Small intestine (tissue), 7 donors: ENCODE results near the gene SNX11. TPM values are rescaled to one million over a fixed set of nuclear protein-coding genes. Genes with fewer than 3 reads are reported as not detected.

Source experiments
- DNase-seq, 2 donors: peaks; one replicate each; pipeline versions ENCODE4 v3.0.0 to v3.0.0-alpha.2; 2013
- FAIRE-seq: peaks from 2 replicates; lab custom pipeline; 2012; peaks lifted over from hg19 to GRCh38; lab: Jason Lieb, UNC
- H3K27ac ChIP-seq, 3 donors: one replicate each; pipeline ENCODE4 v1.5.1; 2013; ENCODE audit warnings: low read length in 2 of 3, mild to moderate bottlenecking in 2 of 3, control low read depth in 1 of 3, inconsistent platforms in 1 of 3, low read depth in 1 of 3, moderate library complexity in 1 of 3
- H3K27me3 ChIP-seq, 3 donors: one replicate each; pipeline ENCODE4 v1.6.1; 2013; ENCODE audit warnings: low read length in 3 of 3, inconsistent platforms in 1 of 3; ENCODE audit not compliant: control insufficient read depth in 3 of 3, insufficient read depth in 3 of 3
- H3K36me3 ChIP-seq, 3 donors: one replicate each; pipeline ENCODE4 v1.6.1; 2013; ENCODE audit warnings: low read length in 3 of 3, inconsistent platforms in 1 of 3, low read depth in 1 of 3, mild to moderate bottlenecking in 1 of 3, moderate library complexity in 1 of 3; ENCODE audit not compliant: control insufficient read depth in 3 of 3, insufficient read depth in 2 of 3
- H3K4me1 ChIP-seq, 3 donors: one replicate each; pipeline ENCODE4 v1.6.1; 2013; ENCODE audit warnings: low read length in 2 of 3, inconsistent platforms in 1 of 3, low read depth in 1 of 3, mild to moderate bottlenecking in 1 of 3, moderate library complexity in 1 of 3; ENCODE audit not compliant: control insufficient read depth in 3 of 3, insufficient read depth in 2 of 3
- H3K4me3 ChIP-seq, 3 donors: one replicate each; pipeline ENCODE4 v1.5.1; 2013; ENCODE audit warnings: low read length in 3 of 3, control low read depth in 1 of 3, inconsistent platforms in 1 of 3, low read depth in 1 of 3, mild to moderate bottlenecking in 1 of 3, moderate library complexity in 1 of 3
- H3K9me3 ChIP-seq, 2 donors: one replicate each; pipeline ENCODE4 v1.6.1; 2013; ENCODE audit warnings: low read depth in 1 of 2, low read length in 1 of 2; ENCODE audit not compliant: control insufficient read depth in 2 of 2, insufficient read depth in 1 of 2
- WGBS, 3 donors: extraction: QIAGEN DNeasy Blood & Tissue Kit; methylation state at CpG; one replicate each; pipeline ENCODE4 v1.1.7; 2013; 5-methylcytosine and 5-hydroxymethylcytosine counted together
- polyA plus RNA-seq, 4 donors: library from polyadenylated mRNA; stranded (reverse) in 3 of 4; unstranded in 1 of 4; fragments of 200-250 nt in 3 of 4; fragments of 120-200 nt in 1 of 4; gene quantifications; one replicate each; pipeline versions ENCODE4 v1.2.1 to v1.2.3, GENCODE V29; 2013
- donor health status: healthy with polysubstance abuse.
- donor health status: control.
- donor health status: control.
- donor health status: Bipolar disorder and iron deficiency.
- donor health status: healthy.

SNX11 gene
- polyA plus RNA-seq, 4 donors, result 11.4 to 16.3 (median 12.8) TPM

DNA sequence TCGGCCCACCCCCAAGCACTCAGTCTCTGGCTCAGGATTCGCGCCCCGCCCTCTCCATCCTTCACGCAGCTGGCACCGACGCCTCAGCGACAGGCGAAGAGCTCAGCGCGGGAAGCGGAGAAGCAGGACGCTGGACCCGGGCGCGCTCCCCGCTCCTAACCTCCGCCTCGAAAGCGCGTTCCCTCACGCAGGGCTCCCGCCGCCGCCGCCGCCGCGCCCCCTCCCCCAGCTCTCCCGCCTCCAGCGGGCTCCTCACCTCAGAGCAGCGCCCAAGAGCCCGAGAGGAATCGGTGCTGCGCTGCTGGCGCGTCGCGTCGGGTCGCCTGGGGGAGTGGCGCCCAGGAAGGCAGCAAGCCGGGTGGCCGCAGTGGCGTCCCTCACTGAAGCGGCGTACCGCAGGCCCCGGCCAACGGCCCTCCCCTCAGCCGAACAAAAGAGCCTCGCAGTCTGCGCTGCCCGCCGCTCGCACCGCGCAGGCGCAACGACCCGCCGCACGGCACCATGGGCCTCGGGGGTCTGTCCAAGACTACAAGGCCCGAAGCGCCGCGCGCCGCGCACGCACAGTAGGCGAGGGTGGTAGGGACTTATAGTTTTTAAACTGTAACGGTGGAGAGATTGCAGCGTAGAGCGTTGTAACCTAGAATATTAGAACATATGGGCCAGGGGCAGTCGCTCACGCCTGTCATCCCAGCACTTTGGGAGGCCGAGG is 6.4 kb upstream of the SNX11 start, which contains the start of gene CBX1:
TSS of gene CBX1 (minus strand) at position 467 of the 709 bp plus-strand sequence. CDS start 24,474 bp downstream, outside the sequence.
- 0 to 1% (median 1%) methylated on average over 49 to 79 of the region's 79 CpGs for WGBS, 3 donors
- no peak for FAIRE-seq

DNA sequence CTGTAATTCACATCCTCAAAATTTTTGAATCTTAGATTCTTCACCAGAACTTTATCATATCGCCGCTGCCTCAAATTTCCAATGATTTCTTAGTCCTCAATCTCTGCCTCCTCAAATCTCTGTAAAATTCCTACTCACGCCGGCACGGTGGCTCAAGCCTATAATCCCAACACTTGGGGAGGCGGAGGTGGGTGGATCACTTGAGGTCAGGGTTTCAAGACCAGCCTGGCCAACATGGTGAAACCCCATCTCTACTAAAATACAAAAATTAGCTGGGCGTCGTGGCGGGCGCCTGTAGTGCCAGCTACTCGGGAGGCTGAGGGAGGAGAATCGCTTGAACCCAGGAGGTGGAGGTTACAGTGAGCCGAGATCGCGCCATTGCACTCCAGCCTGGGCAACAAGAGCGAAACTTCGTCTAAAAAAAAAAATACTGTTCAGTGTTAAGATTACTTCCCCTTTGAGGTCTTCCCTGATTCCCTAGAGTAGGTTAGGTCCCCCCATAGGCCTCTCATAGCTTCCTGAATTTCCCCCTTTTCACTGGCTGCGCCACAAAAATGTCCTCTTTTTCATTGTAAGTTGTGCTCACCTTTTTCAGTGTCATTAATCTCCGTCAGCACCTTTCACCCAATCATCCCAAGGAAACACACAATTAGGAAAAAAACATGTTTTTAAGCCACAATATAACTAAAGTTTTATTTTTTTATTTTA is 5.4 kb upstream of the SNX11 start:
- no peak overlapping the region for H3K4me3 ChIP-seq
- no peak for FAIRE-seq
- DNase-seq, result no peak
- H3K27me3 ChIP-seq, result no peaks in the 10 kb centered on the region
- H3K9me3 ChIP-seq, result no peaks in the 10 kb centered on the region
- H3K4me1 ChIP-seq, result peaks cover 0 to 4% (median 0%) of the 10 kb centered on the region in 3 donors
- no peaks in the 10 kb centered on the region for H3K36me3 ChIP-seq
- no peak overlapping the region for H3K27ac ChIP-seq
- WGBS, 3 donors, result 80 to 91% (median 90%) methylated on average over 19 of the region's 19 CpGs

More for the DNA sequence above, 6.4 kb upstream of the SNX11 start, which contains the start of gene CBX1:
- H3K27ac ChIP-seq, result peak within 1 kb of the TSS; percentile 68 to 91 (median 88)
- peaks cover 0 to 4% (median 0%) of the 10 kb centered on the region in 3 donors for H3K4me1 ChIP-seq
- H3K4me3 ChIP-seq, result peak within 1 kb of the TSS; percentile 74 to 91 (median 89)
- peak; percentile 90 to 97 for DNase-seq
- no peaks in the 10 kb centered on the region for H3K27me3 ChIP-seq
- H3K36me3 ChIP-seq, result peaks cover 0 to 3% (median 0%) of the 10 kb centered on the region in 3 donors
- H3K9me3 ChIP-seq, result no peaks in the 10 kb centered on the region

DNA sequence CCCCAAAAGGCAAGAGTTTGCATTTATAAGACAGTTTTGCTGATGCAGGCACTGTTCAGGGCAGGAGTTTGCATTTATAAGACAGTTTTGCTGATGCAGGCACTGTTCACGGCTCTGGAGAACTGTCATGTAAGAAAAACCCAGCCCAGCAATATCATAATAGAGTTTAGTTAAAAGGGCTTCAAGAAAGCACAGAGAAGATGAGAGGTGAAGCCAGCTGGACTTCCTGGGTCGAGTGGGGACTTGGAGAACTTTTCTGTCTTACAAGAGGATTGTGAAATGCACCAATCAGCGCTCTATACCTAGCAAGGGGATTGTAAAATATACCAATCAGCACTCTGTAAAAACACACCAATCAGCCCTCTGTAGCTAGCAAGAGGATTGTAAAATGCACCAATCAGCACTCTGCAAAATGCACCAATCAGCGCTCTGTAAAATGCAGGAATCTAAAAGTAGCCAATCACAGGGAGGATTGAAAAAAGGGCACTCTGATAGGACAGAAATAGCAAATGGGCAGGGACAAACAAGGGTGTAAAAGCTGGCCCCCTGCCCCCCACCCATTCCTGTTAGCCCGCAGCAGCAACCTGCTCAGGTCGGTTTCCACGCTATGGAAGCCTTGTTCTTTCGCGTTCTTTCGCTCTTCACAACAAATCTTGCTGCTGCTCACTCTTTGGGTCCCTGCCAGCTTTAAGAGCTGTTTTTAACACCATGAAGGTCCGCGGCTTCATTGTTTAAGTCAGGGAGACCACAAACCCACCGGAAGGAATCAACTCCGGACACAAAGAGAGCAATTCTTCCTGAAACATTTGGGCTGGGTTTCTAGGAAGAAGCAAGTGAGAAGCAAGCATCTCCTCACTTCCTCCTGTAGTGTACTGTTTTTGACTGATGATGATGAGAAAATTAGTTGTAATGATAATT is 4.5 kb upstream of the SNX11 start:
- FAIRE-seq (no peak), DNase-seq (no peak)
- Histone ChIP-seq H3K36me3 (no peaks in the 10 kb centered on the region), H3K27ac (no peak overlapping the region), H3K27me3 (no peaks in the 10 kb centered on the region), H3K4me3 (no peak overlapping the region), H3K9me3 (no peaks in the 10 kb centered on the region), H3K4me1 (peaks cover 0 to 5% (median 0%) of the 10 kb centered on the region in 3 donors)
- WGBS, 3 donors, result 70 to 81% (median 78%) methylated on average over 14 of the region's 14 CpGs

DNA sequence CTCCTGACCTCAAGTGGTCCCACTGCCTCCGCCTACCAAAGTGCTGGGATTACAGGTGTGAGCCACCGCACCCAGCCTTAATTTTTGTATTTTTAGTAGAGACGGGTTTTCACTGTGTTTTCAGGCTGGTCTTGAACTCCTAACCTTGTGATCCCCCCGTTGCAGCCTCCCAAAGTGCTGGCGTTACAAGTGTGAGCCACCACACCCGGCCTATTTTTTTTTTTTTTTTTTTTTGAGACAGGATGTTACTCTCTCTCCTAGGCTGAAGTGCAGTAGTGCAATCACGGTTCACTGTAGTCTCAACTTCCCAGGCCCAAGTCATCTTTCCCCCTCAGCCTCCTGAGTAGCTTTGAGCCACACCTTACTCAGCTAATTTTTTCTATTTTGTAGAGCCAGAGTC is 3.1 kb upstream of the SNX11 start:
- Histone ChIP-seq H3K4me3 (no peak overlapping the region), H3K36me3 (no peaks in the 10 kb centered on the region), H3K27ac (no peak overlapping the region), H3K27me3 (no peaks in the 10 kb centered on the region), H3K9me3 (no peaks in the 10 kb centered on the region), H3K4me1 (peaks cover 0 to 11% (median 0%) of the 10 kb centered on the region in 3 donors)
- no peak for DNase-seq
- WGBS, 3 donors, result 86 to 89% (median 88%) methylated on average over 7 of the region's 7 CpGs
- no peak for FAIRE-seq

DNA sequence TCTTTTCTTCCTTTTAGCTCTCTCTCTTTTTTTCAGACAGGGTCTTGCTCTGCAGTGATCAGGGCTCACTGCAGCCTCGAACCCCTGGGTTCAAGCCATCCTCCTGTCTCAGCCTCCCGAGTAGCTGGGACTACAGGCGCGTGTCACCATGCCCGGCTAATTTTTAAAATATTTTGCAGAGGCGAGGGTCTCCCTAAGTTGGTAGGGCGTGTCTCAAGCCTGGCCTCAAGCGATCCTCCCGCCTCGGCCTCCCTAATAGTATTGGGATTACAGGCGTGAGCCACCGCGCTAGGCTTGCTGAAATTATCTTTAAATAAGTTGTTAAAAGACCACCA is 797 bp upstream of the SNX11 start:
- Histone ChIP-seq H3K4me3 (peak overlapping the region in 2 of 3 donors; percentile 74 to 86), H3K27me3 (no peaks in the 10 kb centered on the region), H3K4me1 (peaks cover 0 to 6% (median 0%) of the 10 kb centered on the region in 3 donors), H3K36me3 (peaks cover 0 to 5% (median 0%) of the 10 kb centered on the region in 3 donors), H3K27ac (peak overlapping the region in 2 of 3 donors; percentile 95 to 99), H3K9me3 (no peaks in the 10 kb centered on the region)
- DNase-seq, result no peak
- 32 to 44% (median 35%) methylated on average over 13 of the region's 13 CpGs for WGBS, 3 donors
- no peak for FAIRE-seq

DNA sequence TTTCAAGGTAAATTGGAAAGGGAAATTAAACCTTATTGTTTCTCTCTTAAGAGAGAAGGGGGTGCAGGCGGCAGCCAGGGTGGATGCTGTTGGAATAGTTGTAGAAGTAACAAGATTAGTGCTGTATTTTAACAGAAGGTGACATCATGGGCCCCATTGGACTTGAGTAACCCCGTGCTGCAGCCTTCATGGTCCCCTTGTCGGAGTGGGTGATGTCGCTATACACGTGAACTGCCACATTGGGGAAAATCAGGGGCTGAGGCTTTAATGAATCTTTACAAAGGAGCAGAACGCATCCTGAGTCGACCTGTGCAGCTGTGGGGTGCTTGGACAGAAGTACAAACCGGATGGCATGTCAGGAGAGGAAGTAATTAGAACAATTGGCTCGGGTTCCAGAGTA is 3.2 kb downstream of the SNX11 start:
- H3K27ac ChIP-seq, result no peak overlapping the region
- DNase-seq (no peak), FAIRE-seq (no peak)
- no peaks in the 10 kb centered on the region for H3K27me3 ChIP-seq
- no peak overlapping the region for H3K4me3 ChIP-seq
- H3K4me1 ChIP-seq, result peaks cover 0 to 6% (median 0%) of the 10 kb centered on the region in 3 donors
- peaks cover 0 to 29% (median 2%) of the 10 kb centered on the region in 3 donors for H3K36me3 ChIP-seq
- WGBS, 3 donors, result 72 to 84% (median 77%) methylated on average over 9 of the region's 9 CpGs
- H3K9me3 ChIP-seq, result no peaks in the 10 kb centered on the region

DNA sequence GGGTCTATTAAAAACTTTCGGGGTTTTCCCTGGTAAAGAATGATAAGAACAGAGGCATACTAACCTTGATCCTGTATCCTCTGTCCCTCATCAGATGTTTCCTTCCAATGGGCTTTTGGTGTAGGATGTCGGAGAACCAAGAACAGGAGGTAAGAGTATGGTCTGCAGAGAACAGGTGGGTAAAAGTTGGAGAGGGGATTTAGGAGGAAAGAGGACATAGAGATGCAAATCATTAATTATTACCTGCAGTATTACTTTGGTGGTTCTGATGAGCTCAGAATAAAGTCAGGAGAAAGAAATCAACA is 4.3 kb downstream of the SNX11 start:
- WGBS, 3 donors, result 74 to 87% (median 78%) methylated on average over 2 of the region's 2 CpGs
- H3K27ac ChIP-seq, result no peak overlapping the region
- H3K36me3 ChIP-seq, result peaks cover 0 to 39% (median 2%) of the 10 kb centered on the region in 3 donors
- H3K27me3 ChIP-seq, result no peaks in the 10 kb centered on the region
- H3K9me3 ChIP-seq, result no peaks in the 10 kb centered on the region
- no peak overlapping the region for H3K4me3 ChIP-seq
- no peak for FAIRE-seq
- peaks cover 0 to 6% (median 0%) of the 10 kb centered on the region in 3 donors for H3K4me1 ChIP-seq
- no peak for DNase-seq

DNA sequence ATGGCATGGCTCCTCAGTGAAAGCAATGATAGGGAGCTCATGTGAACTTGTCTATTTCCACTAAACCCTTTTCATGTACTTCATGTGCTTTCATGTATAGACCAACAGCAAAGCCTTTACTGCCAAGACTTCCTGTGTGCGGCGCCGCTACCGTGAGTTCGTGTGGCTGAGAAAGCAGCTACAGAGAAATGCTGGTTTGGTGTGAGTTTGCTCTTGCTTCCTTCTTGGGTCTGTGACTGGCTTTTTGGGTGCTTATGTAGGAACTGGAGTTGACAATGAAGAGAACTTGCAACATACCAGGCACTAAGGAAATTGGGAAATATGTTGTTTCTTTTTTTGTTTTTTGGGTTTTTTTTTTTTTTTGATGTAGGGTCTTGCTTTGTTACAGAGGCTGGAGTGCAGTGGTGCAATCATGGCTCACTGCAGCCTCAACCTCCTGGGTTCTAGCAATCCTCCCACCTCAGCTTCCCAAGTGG is 5.7 kb downstream of the SNX11 start:
- Histone ChIP-seq H3K4me1 (peaks cover 0 to 4% (median 0%) of the 10 kb centered on the region in 3 donors), H3K9me3 (no peaks in the 10 kb centered on the region), H3K4me3 (no peak overlapping the region), H3K27me3 (no peaks in the 10 kb centered on the region), H3K36me3 (peaks cover 2 to 49% (median 3%) of the 10 kb centered on the region in 3 donors), H3K27ac (peak overlapping the region in 1 of 3 donors; percentile 73)
- DNase-seq (no peak), FAIRE-seq (no peak)
- WGBS, 3 donors, result 64 to 94% (median 67%) methylated on average over 5 of the region's 5 CpGs
